Femur (tissue), 1 donor: ENCODE measurements around the gene TPM2.

ENCODE experiments used
- DNase-seq: peaks from one replicate; pipeline ENCODE4 v3.0.0-alpha.2; 2017

TPM2 gene

GRCh38 chr9:35691757-35692301 lies 2.1 kb upstream of the TPM2 start:
- DNase-seq = no peak

GRCh38 chr9:35691334-35691650 lies 1.6 kb upstream of the TPM2 start:
- DNase-seq = no peak

DNA sequence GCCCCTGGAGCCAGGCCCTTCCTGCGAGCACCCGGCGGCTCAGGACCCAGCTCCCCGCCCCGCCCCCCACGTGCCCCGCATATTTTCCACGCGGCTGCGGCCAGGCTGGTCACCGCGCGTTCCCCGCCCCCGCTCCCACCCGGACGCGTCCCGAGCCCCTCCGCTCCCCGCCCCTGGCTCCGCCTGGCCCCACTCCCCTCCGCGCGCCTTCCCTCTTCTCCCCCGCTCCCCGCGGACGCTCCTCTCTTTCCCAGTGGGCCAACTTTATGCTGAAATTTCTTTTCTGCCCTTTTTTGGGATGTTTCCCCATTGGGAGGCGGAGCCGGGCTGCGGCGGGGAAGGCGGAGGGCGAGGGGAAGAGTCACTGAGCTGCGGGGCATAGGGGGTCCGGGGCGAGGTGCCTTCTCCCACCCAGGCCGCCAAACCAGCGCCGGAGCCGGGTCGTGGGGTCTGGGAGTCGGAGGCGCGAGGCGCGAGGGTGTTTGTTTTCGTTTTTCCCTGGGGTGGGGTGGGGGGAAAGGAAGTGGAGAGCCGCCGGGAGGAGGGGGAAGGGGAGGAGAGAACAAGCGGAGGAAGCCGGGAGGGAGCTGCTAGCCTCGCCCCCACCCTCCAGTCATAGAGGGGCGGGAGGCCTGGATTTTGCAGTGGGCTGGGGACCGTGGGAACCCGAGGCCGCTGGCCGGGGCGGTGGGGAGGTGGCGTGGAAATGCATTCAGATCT lies 1.0 kb upstream of the TPM2 start:
- peak; percentile 90 for DNase-seq

DNA sequence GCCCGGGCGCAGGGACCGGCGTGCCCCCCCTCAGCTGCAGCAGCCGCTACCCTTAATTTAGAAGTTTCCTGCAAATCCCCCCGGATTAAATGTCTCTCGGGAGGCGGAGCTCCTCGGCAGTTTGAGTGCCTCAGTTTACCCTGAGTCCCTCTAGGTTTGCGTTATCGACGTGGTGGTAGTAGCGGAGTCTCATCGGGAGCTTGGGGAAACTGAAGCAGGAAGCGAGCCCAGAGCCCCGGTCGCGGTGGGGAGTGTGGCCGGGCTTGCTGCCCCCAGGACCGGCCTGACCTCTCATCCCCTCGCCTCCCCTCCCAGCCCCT lies 529 bp upstream of the TPM2 start:
- DNase-seq = no peak

- DNase-seq = no peak
These were observed 875 bp downstream of the TPM2 start for GRCh38 chr9:35688558-35689541.

- no peak for DNase-seq
These were observed 1.7 kb downstream of the TPM2 start for GRCh38 chr9:35687972-35688557.

DNA sequence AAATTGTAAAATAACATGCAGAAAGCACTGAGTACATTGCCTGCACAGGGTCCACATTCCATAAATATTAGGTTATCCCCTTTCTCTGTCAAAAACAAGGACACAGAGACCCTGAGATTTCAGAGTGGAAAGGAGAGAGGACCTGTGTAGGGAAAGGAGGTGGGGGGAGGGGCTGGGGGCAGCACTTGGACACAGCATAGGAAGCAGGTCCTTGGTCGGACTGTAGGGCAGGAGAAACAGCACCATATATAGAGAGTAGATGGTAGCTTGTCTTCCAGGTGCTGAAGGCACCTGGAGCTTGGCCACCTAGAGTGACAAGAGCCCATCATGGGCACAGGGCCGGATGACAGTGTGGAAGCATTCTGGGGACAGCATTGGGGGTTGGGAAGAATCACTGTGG lies 2.4 kb downstream of the TPM2 start:
- no peak for DNase-seq

- no peak for DNase-seq
These were observed 3.2 kb downstream of the TPM2 start for GRCh38 chr9:35686222-35687203.

DNA sequence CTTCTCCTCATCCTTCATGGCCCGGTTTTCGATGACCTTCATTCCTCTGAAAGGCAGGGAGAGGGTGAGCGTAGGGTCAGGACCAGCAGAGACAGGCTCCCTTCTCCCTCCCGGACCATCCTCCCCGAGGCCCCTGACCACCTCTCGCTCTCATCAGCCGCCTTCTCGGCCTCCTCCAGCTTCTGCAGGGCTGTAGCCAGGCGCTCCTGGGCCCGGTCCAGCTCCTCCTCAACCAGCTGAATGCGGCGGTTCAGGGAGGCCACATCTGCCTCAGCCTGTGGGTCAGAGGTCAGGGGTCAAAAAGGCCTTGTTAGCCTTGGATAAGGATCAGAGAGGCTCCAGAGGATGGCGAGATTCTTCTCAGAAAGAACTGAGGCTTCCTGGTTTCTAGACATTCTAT lies 4.2 kb downstream of the TPM2 start:
- no peak for DNase-seq

DNA sequence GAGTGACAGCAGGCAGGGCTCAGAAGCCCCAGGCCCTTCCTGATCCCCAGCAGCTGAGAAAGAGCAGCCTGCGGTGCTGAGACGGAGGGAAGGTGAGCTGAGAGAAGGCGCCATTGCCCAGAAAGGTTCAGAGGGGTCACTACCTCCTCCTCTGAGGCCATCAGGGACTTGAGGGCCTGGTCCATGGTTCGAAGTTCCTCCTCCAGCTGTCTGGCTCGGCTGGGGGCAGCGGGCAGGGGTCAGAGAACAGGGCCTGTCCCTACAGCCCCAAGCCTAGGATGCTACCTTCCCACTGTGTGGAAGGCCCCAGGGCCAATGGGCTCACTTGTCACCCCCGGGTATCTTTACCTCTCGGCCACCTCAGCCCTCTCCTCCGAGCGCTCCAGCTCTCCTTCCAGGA lies 4.8 kb downstream of the TPM2 start:
- no peak for DNase-seq

- no peak for DNase-seq
These were observed 6.4 kb downstream of the TPM2 start for GRCh38 chr9:35683323-35683722.

GRCh38 chr9:35682520-35683315 lies 7.0 kb downstream of the TPM2 start:
- no peak for DNase-seq

DNA sequence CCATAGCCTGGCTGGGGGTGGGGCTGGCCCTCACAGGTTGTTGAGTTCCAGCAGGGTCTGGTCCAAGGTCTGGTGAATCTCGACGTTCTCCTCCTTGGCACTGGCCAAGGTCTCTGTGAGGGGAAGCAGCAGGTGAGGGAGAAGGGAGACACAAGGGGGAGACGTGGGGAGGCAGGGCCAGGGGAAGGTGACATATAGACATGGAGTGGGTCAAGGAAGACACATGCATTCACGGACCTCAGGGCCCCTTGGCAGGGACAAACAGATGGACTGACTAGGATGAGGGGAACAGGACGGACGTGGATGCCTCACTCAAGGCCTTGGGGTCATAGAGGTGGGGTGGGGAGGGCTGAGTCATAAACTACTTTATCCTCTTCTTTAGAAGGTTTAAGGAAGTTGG lies 7.7 kb downstream of the TPM2 start:
- DNase-seq = no peak

DNA sequence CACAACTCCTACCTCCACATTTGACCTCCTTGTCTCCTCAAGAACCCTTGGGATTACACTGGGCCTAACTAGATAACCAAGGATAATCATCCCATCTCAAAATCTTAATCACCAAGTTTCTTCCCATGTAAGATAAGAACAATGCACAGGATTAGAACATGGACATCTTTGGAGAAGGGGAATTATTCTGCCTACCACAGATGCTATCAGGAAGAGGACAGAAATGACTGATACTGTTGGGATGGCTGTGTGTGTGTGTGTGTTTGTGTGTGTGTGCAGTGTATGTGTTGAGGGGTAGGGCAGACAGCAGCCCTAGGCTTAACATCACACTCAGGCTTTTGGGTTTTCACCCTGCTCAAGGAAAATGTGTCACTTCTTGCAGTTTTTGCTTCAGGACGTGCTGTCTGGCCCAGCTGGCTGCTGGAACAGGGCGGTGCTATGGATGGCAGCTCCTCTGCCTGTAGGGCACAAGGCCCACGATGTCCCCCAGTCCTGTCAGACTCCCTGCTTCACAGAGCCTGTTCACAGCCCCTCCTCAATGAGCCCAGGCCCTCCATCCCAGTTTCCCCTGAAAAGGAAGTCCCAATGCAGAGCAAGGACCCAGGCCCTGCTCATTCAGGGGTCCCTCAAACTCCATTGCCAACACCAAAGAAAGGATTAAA lies 8.3 kb downstream of the TPM2 start:
- DNase-seq = no peak

- no peak for DNase-seq
These were observed 9.2 kb downstream of the TPM2 start for GRCh38 chr9:35680331-35681105.

DNA sequence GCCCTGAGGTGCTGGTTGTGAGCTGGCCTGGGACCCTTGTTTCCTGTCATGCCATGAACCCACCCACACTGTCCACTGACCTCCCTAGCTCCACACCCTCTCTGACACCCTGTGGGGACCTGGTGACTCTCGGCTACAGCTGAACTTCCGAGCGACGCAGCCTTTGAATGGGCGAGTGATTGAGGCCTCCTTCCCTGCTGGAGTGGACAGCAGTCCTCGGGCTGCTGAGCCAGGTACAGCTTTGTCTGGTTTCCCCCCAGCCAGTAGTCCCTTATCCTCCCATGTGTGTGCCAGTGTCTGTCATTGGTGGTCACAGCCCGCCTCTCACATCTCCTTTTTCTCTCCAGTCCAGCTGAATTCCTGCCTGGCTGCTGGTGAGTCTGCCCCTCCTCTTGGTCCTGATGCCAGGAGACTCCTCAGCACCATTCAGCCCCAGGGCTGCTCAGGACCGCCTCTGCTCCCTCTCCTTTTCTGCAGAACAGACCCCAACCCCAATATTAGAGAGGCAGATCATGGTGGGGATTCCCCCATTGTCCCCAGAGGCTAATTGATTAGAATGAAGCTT lies 9.9 kb downstream of the TPM2 start:
- no peak for DNase-seq

- DNase-seq = no peak
These were observed 10.6 kb downstream of the TPM2 start for GRCh38 chr9:35679091-35679490.

- DNase-seq = peak; percentile 81
These were observed 13.9 kb downstream of the TPM2 start for GRCh38 chr9:35675732-35676392.

- DNase-seq = no peak
These were observed 14.5 kb downstream of the TPM2 start for GRCh38 chr9:35675204-35675603.
